Adrenal gland (tissue), 12 donors: ENCODE data around the gene ZNF217. TPM values are rescaled to one million over a fixed set of nuclear protein-coding genes. Genes with fewer than 3 reads are reported as not detected.
"Not testable (repeated sequence)": the region's sequence is repeated elsewhere in the genome, so short reads cannot be mapped to it uniquely, and the experiment has no call there.

ENCODE experiments used
- DNase-seq, 7 donors: peaks; one replicate each; pipeline ENCODE4 v3.0.0-alpha.2; 2019 to 2020
- H3K27ac ChIP-seq, 5 donors: fragments of 200-600 bp; sonication (generic) in 4 of 5; 1 replicate in 3 of 5; 2 replicates in 2 of 5; pipeline versions ENCODE4 v1.5.1 to v1.8.0; 2016 to 2020; ENCODE audit warnings: mild to moderate bottlenecking in 1 of 5
- H3K27me3 ChIP-seq: fragments of 200-600 bp; 2 replicates; pipeline ENCODE4 v1.8.0; 2021
- H3K36me3 ChIP-seq, 2 donors: fragments of 200-600 bp; replicated peaks in 1 of 2; 1 replicate in 1 of 2; 2 replicates in 1 of 2; pipeline versions ENCODE4 v1.5.1 to v1.8.0; 2018 to 2022
- H3K4me1 ChIP-seq, 2 donors: fragments of 200-600 bp; replicated peaks in 1 of 2; 1 replicate in 1 of 2; 2 replicates in 1 of 2; pipeline versions ENCODE4 v1.5.1 to v1.8.0; 2018 to 2021
- H3K4me3 ChIP-seq, 4 donors: fragments of 200-600 bp; sonication (generic) in 3 of 4; one replicate each; pipeline ENCODE4 v1.5.1; 2016 to 2018
- H3K9me3 ChIP-seq, 3 donors: fragments of 200-600 bp; sonication (generic) in 1 of 3; replicated peaks in 1 of 3; 1 replicate in 2 of 3; 2 replicates in 1 of 3; pipeline versions ENCODE4 v1.5.1 to v1.8.0; 2016 to 2021
- POLR2A ChIP-seq, 2 donors: fragments of 450-650 bp; IDR thresholded peaks; one replicate each; pipeline ENCODE4 v1.6.1; 2017; ENCODE audit warnings: antibody characterized with exemption in 2 of 2, mild to moderate bottlenecking in 2 of 2, moderate library complexity in 1 of 2
- WGBS, 4 donors: extraction: QIAGEN DNeasy Blood & Tissue Kit in 2 of 4; methylation state at CpG; one replicate each; pipeline versions ENCODE4 v1.1.5 to v1.1.7; 2013 to 2017; 5-methylcytosine and 5-hydroxymethylcytosine counted together
- intact Hi-C, 2 donors: fragments of 100-400 bp; cut with DNase I; formaldehyde crosslinking; loops; one replicate each; pipeline versions ENCODE4 v1.14.1 to v1.15.0; 2022 to 2023
- polyA plus RNA-seq, 3 donors: library from polyadenylated mRNA; stranded (reverse); fragments of 200-250 nt in 2 of 3; fragments of 350-450 nt in 1 of 3; fragmentation: Illumina TruSeq in 1 of 3; extraction: RNeasy Lipid Tissue Mini Kit (QIAGEN cat#74804) in 1 of 3; gene quantifications; one replicate each; pipeline ENCODE4 v1.2.3, GENCODE V29; 2013 to 2014
- total RNA-seq, 9 donors: library from RNA; depleted of rRNA in 4 of 9; stranded (reverse); fragments of >200 nt in 4 of 9; fragments of 120-200 nt in 1 of 9; fragmentation: NEBNext Ultra II Directional in 1 of 9; extraction: Animal tissue kit (Norgen Biotek cat#: 25700) in 1 of 9; gene quantifications; one replicate each; pipeline versions ENCODE4 v1.1.0 to v1.2.4, GENCODE V29; 2013 to 2023
- TF ChIP-seq, protein P1 (sequence below), 6 experiments: fragments of 450-650 bp in 4 of 6; fragments of 200-600 bp in 2 of 6; sonication (generic) in 1 of 6; IDR thresholded peaks; 1 replicate in 5 of 6; 2 replicates in 1 of 6; pipeline versions ENCODE4 v1.5.1 to v1.8.0; 2016 to 2021; ENCODE audit warnings: antibody characterized with exemption in 6 of 6, mild to moderate bottlenecking in 2 of 6, moderate library complexity in 1 of 6
- donor health status: healthy with polysubstance abuse.
- donor health status: Bipolar disorder and iron deficiency.
- donor health status: DM: yes; HTN: yes; CAD: no.
- donor health status: DM: no; HTN: no; CAD: no.
- donor health status: DM: no; HTN: no; CAD: no.
- donor health status: DM: yes; HTN: yes; CAD: no.

ZNF217 gene
- total and polyA plus RNA-seq, 12 donors: 3.3 to 23.4 (median 11.8) TPM

DNA sequence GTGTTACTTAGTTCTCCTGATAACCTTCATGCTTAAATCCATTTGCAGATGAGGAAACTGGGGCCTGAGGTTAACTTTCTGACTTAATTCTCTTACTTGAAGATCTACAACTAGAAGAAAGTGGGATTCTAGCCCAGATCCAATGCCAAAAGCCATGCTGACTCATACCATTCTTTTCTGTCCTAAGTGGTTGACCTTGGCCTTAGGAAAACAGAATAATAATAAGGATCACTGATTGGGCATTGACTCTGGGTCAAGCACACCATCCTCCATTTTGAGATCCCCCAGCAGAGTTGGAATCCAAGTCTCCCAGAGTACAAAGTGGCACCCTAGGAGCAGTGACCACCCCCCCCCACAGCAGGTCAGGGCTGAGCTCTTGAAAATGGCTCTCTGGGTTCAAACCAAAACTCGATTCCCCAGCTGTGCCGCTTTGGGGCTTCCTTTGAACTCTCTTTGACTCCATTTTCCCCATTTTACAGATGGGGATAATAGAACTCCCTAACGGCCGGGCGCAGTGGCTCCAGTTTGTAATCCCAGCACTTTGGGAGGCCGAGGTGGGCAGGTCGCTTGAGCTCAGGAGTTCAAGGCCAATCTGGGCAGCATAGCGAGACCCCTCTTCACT is 12.8 kb upstream of the ZNF217 start:
- no peaks in the 10 kb centered on the region for H3K36me3 ChIP-seq
- peaks cover 10% of the 10 kb centered on the region in 2 donors for H3K4me1 ChIP-seq
- no peaks in the 10 kb centered on the region for H3K9me3 ChIP-seq
- intact Hi-C loops: no loop called here
- peak overlapping the region in 2 of 5 donors; percentile 60 to 79 for H3K27ac ChIP-seq
- H3K27me3 ChIP-seq: no peaks in the 10 kb centered on the region
- no peak for TF ChIP-seq POLR2A (IDR thresholded peaks at IDR 0.05)
- 85 to 93% (median 89%) methylated on average over 8 of the region's 8 CpGs for WGBS, 4 donors
- H3K4me3 ChIP-seq: no peak overlapping the region
- DNase-seq: peak in 6 of 7 donors; percentile 26 to 75 (median 57)

DNA sequence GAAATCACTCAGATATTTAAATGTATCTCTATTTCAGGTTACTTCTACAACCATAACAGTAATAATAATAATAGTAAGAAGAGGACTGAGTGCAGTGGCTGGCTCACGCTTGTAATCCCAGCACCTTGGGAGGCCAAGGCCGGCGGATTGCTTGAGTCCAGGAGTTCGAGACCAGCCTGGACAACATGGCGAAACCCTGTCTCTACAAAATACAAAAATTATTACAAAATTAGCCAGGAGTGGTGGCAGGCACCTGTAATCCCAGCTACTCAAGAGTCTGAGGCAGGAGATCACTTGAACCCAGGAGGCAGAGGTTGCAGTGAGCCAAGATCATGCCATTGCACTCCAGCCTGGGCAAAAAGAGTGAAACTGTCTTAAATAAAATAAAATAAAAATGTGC is 11.8 kb upstream of the ZNF217 start:
- peak in 1 of 7 donors; percentile 35 for DNase-seq
- H3K27ac ChIP-seq, H3K4me3 ChIP-seq, H3K27me3 ChIP-seq, intact Hi-C loops, H3K9me3 ChIP-seq, H3K4me1 ChIP-seq, H3K36me3 ChIP-seq: not testable (repeated sequence)
- WGBS, 4 donors: 89 to 98% (median 95%) methylated on average over 5 of the region's 5 CpGs

DNA sequence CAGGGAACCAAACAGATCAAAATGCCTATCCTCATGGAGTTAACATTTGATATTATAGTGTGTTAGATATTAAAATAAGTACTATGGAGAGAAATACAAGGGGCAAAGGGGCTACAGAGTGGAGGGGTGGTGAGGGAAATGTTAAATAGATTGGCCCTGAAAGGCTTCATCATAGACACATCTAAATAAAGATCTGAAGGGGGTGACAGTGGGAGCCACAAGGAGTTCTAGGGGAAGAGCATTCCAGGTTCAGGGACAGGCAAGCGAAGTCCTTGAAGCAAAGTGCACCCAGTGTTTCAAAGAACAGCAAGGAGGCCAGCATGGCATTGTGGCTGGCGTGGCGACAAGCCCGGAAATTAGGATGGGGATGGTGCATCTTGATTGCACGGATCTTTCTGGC is 11.2 kb upstream of the ZNF217 start:
- WGBS, 4 donors: 95 to 100% (median 100%) methylated on average over 1 to 4 of the region's 5 CpGs
- H3K4me1 ChIP-seq, H3K27me3 ChIP-seq, H3K4me3 ChIP-seq, H3K9me3 ChIP-seq, intact Hi-C loops, H3K36me3 ChIP-seq, DNase-seq, H3K27ac ChIP-seq: not testable (repeated sequence)

DNA sequence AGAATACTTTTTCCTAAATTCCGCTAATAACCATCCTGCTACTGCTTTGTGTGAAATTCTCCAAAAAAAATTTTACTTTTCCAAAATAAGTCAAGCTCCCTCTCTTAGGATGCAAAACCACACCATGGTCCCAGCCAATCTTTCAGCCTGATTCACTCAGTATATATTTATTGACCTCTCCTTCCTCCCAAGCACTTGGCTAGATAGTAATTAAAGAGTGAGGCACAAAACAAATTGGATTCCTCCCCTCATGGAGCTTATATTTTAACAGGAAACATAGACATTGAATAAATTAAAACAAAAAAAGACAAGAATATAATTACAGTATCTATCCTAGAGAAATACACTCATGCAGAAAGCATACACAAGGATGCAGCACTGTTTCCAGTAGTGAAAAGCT is 9.0 kb upstream of the ZNF217 start:
- 98 to 100% (median 100%) methylated on average over 1 of the region's 1 CpG for WGBS, 4 donors
- TF ChIP-seq, protein P1, sequence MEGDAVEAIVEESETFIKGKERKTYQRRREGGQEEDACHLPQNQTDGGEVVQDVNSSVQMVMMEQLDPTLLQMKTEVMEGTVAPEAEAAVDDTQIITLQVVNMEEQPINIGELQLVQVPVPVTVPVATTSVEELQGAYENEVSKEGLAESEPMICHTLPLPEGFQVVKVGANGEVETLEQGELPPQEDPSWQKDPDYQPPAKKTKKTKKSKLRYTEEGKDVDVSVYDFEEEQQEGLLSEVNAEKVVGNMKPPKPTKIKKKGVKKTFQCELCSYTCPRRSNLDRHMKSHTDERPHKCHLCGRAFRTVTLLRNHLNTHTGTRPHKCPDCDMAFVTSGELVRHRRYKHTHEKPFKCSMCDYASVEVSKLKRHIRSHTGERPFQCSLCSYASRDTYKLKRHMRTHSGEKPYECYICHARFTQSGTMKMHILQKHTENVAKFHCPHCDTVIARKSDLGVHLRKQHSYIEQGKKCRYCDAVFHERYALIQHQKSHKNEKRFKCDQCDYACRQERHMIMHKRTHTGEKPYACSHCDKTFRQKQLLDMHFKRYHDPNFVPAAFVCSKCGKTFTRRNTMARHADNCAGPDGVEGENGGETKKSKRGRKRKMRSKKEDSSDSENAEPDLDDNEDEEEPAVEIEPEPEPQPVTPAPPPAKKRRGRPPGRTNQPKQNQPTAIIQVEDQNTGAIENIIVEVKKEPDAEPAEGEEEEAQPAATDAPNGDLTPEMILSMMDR (IDR thresholded peaks at IDR 0.05): no peak
- no peak for TF ChIP-seq POLR2A (IDR thresholded peaks at IDR 0.05)
- intact Hi-C loops: no loop called here

DNA sequence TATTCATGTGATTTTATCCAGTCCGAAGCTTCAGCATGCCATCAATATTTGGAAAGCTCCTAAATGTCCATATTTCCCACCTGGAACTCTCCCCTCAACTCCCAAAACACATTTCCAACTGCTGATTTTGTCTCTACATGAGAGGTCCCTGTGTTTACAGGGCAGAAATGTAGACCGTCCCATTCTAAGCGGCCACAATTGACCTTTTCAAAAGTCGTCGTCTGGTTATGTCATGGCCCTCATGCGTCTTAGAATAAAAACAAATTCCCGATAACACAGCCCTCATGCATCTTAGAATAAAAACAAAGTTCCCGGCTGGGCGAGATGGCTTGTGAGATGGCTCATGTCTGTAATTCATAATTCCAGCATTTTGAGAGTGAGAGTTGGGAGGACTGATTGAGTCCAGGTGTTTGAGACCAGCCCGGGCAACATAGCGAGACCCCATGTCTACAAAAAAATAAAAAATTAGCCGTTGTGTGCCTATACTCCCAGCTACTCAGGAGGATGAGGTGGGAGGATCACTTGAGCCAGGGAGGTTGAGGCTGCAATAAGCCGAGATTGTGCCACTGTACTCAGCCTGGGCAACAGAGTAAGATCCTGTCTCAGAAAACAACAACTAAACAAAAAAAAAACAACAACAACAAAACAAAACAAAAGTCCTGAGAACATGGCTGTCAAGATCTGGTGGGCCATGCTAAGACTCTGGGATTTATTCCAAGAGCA is 6.4 kb upstream of the ZNF217 start:
- Histone ChIP-seq H3K4me1 (peaks cover 6 to 20% of the 10 kb centered on the region in 2 donors), H3K9me3 (no peaks in the 10 kb centered on the region), H3K27ac (no peak overlapping the region), H3K36me3 (no peaks in the 10 kb centered on the region), H3K27me3 (no peaks in the 10 kb centered on the region), H3K4me3 (no peak overlapping the region)
- intact Hi-C loops: no loop called here
- peak in 1 of 7 donors; percentile 7 for DNase-seq
- TF ChIP-seq POLR2A (IDR thresholded peaks at IDR 0.05): no peak
- TF ChIP-seq, protein P1 (IDR thresholded peaks at IDR 0.05): no peak
- 82 to 91% (median 86%) methylated on average over 13 of the region's 13 CpGs for WGBS, 4 donors

More for the DNA sequence above, 9.0 kb upstream of the ZNF217 start:
- Histone ChIP-seq H3K27ac (no peak overlapping the region), H3K9me3 (no peaks in the 10 kb centered on the region), H3K4me3 (no peak overlapping the region), H3K4me1 (peaks cover 10% of the 10 kb centered on the region in 2 donors), H3K36me3 (no peaks in the 10 kb centered on the region), H3K27me3 (no peaks in the 10 kb centered on the region)
- no peak for DNase-seq
